Fibroblast of peridontal ligament (primary cell): Measurements from ENCODE around the gene PRDX2.

Experiments
- DNase-seq: peaks from one replicate; pipeline ENCODE4 v3.0.0-alpha.2; 2010; ENCODE audit errors: extremely low read depth

PRDX2 gene

DNA sequence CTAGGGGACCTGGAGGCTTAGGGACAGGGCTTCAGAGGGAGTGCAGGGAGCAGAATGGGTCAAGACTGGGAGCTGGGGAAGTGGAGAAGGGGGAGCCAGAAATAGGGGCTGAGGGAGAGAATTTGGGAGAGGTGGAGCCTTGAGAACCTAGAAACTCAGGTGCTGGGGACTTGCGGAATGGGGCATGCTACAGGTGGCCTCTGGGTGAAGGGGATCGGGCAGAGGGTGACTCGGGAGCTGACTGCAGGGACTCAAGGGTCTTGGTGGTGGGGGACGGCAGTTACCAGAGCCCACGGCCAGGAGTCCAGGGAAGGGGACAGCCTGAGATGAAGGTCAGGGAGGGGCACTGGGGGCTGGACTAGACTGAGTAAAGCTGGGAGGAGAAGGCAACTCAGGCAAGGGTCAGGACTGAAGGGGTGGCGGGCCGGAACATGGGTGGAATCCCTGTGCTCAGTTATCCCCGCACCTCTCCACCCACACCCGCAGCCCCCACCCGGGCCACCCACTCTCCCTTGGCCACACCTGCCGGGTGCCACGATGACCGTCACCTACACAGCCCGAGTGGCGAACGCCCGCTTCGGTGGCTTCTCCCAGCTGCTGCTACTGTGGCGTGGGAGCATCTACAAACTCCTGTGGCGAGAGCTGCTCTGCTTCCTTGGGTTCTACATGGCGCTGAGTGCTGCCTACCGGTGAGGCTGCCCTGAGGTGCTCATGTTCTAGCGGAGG is 49.4 kb downstream of the PRDX2 start:
- no peak for DNase-seq

- DNase-seq: no peak
Measured at GRCh38 chr19:12751635-12752034, 50.0 kb downstream of the PRDX2 start, which contains the start of gene BEST2. TSS of gene BEST2 (plus strand) at chr19:12751791. CDS start at chr19:12752593, 802 bp downstream.

GRCh38 chr19:12750851-12751250 is 50.7 kb downstream of the PRDX2 start:
- peak; percentile 6 for DNase-seq

- DNase-seq: peak; percentile 43
Measured at GRCh38 chr19:12749938-12750521, 51.6 kb downstream of the PRDX2 start.

DNA sequence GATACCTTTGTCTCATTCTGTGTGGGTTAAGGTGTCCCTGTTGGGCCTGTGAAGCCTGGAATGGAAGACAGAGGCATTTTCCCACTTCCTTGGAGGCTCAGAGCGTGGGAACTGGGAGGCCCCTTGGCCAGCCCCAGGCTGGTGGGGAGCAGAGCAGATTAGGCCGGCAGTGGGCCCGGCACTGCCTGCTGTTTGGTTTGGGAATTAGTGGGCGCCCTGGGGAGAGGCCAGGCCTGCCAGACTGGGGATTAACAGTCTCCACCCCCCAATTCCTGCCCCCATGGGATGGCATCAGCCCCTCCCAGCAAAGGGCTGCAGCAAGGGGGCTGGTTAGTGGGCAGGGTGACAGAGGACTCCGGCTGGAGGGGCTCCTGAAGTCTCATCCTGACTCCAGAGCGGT is 53.1 kb downstream of the PRDX2 start:
- DNase-seq: no peak
